ENCODE measurements around the gene PPFIBP1.

The PPFIBP1 gene

DNA sequence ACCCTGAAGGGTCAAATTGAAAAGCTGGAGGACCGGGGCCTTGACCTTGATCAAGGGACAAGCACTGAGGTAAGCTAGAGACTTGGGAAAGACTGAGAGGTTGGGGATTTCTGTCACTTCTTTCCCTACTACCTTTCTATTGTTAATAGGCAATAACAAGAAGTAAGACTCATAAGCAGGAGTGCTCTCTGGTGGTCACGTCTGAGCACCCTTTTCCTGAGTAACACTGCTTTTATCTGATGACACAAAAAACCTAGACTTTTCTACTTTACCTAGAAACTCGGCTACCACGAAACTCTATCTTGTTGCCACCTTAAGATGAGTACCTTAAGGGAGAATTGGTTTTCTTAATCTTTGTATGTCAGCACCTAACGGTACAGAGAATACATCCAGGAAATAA lies 35.5 kb upstream of the PPFIBP1 start:
- DNase-seq (ENCODE audit: extremely low read depth, low read depth) = no peak
- no peak overlapping the region for H3K4me3 ChIP-seq (replicated peaks; ENCODE audit: low read depth, low read length)
- TF ChIP-seq, protein P1, sequence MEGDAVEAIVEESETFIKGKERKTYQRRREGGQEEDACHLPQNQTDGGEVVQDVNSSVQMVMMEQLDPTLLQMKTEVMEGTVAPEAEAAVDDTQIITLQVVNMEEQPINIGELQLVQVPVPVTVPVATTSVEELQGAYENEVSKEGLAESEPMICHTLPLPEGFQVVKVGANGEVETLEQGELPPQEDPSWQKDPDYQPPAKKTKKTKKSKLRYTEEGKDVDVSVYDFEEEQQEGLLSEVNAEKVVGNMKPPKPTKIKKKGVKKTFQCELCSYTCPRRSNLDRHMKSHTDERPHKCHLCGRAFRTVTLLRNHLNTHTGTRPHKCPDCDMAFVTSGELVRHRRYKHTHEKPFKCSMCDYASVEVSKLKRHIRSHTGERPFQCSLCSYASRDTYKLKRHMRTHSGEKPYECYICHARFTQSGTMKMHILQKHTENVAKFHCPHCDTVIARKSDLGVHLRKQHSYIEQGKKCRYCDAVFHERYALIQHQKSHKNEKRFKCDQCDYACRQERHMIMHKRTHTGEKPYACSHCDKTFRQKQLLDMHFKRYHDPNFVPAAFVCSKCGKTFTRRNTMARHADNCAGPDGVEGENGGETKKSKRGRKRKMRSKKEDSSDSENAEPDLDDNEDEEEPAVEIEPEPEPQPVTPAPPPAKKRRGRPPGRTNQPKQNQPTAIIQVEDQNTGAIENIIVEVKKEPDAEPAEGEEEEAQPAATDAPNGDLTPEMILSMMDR (IDR thresholded peaks at IDR 0.05; ENCODE audit: low read depth, low read length, missing control alignments) = peak; percentile 7

DNA sequence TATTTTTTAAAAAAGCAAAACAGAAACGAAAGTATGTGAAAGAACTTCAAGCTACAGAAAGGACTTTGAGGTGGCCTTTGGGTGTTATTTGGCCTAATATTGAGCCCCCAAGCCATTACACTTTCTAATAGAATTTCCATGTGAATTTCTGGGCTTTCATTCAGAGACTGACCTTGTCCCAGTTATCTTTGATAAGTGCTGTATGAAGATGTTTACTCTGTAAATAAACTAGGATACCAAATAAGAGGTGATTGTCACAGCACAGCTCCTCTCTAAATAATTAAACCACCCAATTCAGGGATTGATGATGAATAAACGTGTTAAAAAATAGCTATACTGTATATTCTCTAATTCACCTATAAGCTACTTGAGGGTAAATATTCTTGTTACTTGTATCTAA lies 32.8 kb upstream of the PPFIBP1 start:
- TF ChIP-seq, protein P1 (IDR thresholded peaks at IDR 0.05; ENCODE audit: low read depth, low read length, missing control alignments) = no peak
- DNase-seq (ENCODE audit: extremely low read depth, low read depth) = no peak
- no peak overlapping the region for H3K4me3 ChIP-seq (replicated peaks; ENCODE audit: low read depth, low read length)

DNA sequence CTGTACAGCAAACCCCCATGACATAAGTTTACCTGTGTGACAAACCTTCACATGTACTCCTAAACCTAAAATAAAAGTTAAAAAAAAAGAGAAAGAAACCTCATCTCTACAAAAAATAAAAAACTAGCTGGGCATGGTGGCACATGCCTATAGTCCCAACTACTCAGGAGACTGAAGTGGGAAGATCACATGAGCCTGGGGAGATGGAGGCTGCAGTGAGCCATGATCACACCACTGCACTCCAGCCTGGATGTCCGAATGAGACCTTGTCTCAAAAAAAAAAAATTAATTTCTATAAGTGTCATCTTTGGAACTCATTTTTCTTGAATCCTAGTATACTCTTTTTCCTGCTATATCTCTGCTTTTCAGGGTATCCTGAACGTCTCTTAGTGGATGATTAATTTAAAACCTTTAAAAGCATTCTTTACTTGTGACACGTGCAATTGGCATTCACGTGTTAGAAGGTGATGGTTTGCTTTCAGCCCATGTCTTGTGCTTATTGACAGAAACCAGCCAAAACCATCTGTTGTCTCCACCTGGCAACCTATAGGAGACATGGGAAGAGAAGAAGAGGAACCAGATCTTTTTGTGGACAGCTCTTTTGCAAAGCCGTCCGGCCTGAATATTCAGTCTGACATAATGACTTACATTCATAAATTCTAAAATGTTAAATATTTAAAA lies 30.6 kb upstream of the PPFIBP1 start:
- TF ChIP-seq, protein P1 (IDR thresholded peaks at IDR 0.05; ENCODE audit: low read depth, low read length, missing control alignments) = no peak
- DNase-seq (ENCODE audit: extremely low read depth, low read depth) = no peak
- H3K4me3 ChIP-seq (replicated peaks; ENCODE audit: low read depth, low read length) = no peak overlapping the region

DNA sequence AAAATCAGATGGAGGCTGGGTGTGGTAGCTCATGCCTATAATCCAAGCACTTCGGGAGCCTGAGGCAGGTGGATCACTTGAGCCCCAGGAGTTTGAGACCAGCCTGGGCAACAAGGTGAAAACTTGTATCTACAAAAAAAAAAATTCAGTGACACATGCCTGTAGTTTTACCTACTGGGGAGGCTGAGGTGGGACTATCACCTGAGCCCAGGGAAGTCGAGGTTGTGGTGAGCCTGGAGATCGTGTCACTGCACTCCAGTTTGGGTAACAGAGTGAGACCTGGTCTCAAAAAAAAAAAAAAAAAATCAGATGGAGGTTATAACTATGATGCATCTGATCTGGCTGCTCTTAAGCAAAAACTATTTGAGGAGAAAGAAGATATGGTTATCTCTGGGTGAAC lies 26.6 kb upstream of the PPFIBP1 start:
- no peak for DNase-seq (ENCODE audit: extremely low read depth, low read depth)
- TF ChIP-seq, protein P1 (IDR thresholded peaks at IDR 0.05; ENCODE audit: low read depth, low read length, missing control alignments) = no peak
- no peak overlapping the region for H3K4me3 ChIP-seq (replicated peaks; ENCODE audit: low read depth, low read length)

DNA sequence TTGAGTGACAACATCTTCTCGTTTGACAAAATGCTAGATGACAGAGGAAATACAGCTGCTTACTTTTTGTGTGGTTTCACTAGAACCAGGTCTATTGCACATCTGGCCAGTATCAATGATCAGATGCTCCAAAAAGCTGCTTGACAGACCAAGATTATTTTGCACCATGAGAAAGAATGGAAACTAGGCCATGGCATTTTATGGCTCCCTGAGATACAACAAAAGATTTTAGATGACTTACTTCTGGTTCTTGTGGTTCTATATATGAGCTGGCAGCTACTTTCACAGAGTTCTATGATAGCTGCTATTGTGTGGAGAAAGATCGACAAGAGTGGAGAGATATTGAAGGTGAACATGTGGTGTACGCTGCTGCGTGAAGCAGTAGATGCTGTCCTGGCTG lies 25.9 kb upstream of the PPFIBP1 start:
- TF ChIP-seq, protein P1 (IDR thresholded peaks at IDR 0.05; ENCODE audit: low read depth, low read length, missing control alignments) = no peak
- no peak for DNase-seq (ENCODE audit: extremely low read depth, low read depth)
- H3K4me3 ChIP-seq (replicated peaks; ENCODE audit: low read depth, low read length) = no peak overlapping the region

DNA sequence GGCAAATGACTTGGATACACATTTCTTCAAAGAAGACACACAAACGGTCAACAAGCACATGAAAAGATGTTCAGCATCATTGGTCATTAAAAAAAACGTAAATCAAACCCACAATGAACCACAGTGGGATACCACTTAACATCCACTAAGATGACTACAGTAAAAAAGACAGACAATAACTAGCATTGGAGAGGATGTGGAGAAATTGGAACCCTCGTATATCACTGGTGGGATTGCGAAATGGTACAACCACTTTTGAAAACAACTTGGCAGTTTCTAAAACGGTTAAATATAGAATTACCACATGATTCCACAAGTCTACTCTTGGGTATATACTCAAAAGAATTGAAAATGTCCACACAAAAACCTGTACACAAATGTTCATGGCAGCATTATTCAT lies 25.2 kb upstream of the PPFIBP1 start:
- H3K4me3 ChIP-seq (replicated peaks; ENCODE audit: low read depth, low read length) = no peak overlapping the region
- no peak for DNase-seq (ENCODE audit: extremely low read depth, low read depth)
- TF ChIP-seq, protein P1 (IDR thresholded peaks at IDR 0.05; ENCODE audit: low read depth, low read length, missing control alignments) = no peak

DNA sequence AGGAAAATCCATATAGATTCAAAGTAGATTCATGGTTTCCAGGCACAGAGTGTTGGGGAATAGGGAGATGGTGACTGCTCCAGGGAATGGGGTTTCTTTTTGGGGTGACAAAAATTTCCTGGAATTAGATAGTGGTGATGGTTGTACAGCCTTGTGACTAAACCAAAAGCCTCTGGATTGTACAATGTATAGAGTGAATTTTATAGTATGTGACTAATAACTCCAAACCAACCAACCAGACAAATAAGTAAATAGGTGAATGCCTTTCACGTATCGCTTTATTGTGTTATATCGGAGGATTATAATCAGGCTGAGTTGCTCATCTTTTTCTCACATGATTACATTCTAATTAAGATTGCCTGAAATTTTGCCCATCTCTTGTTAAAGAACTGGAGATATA lies 24.6 kb upstream of the PPFIBP1 start:
- H3K4me3 ChIP-seq (replicated peaks; ENCODE audit: low read depth, low read length) = no peak overlapping the region
- no peak for DNase-seq (ENCODE audit: extremely low read depth, low read depth)
- TF ChIP-seq, protein P1 (IDR thresholded peaks at IDR 0.05; ENCODE audit: low read depth, low read length, missing control alignments) = no peak

Data from HFF-Myc (cell line).